Sigmoid colon (tissue), 7 donors: ENCODE measurements around the gene TLL2. TPM values are rescaled to one million over a fixed set of nuclear protein-coding genes. Genes with fewer than 3 reads are reported as not detected.

Source experiments
- DNase-seq: peaks from one replicate; pipeline ENCODE4 v3.0.0-alpha.2; 2019
- H3K27ac ChIP-seq, 4 donors: fragments of 200-600 bp; sonication (generic); one replicate each; pipeline ENCODE4 v1.5.1; 2016 to 2019; ENCODE audit warnings: mild to moderate bottlenecking in 1 of 4
- H3K27me3 ChIP-seq, 3 donors: fragments of 200-600 bp; sonication (generic); one replicate each; pipeline ENCODE4 v1.5.1; 2019; ENCODE audit warnings: mild to moderate bottlenecking in 1 of 3
- H3K36me3 ChIP-seq, 4 donors: fragments of 200-600 bp; sonication (generic); one replicate each; pipeline ENCODE4 v1.5.1; 2016 to 2019
- H3K4me1 ChIP-seq, 4 donors: fragments of 200-600 bp; sonication (generic); one replicate each; pipeline ENCODE4 v1.5.1; 2017 to 2019
- H3K4me3 ChIP-seq, 4 donors: fragments of 200-600 bp; sonication (generic); one replicate each; pipeline ENCODE4 v1.5.1; 2017 to 2019; ENCODE audit warnings: mild to moderate bottlenecking in 2 of 4, moderate library complexity in 1 of 4
- H3K9me3 ChIP-seq, 4 donors: fragments of 200-600 bp in 3 of 4; sonication (generic) in 3 of 4; one replicate each; pipeline versions ENCODE4 v1.5.1 to v1.6.1; 2013 to 2019
- CTCF ChIP-seq, 4 experiments: fragments of 450-650 bp in 3 of 4; fragments of 200-600 bp in 1 of 4; IDR thresholded peaks; one replicate each; pipeline ENCODE4 v1.5.1; 2016 to 2019; ENCODE audit warnings: antibody characterized with exemption in 4 of 4, mild to moderate bottlenecking in 3 of 4, moderate library complexity in 2 of 4
- EP300 ChIP-seq, 4 donors: sonication (generic); formaldehyde crosslinking; IDR thresholded peaks; one replicate each; pipeline ENCODE4 v1.6.1; 2017; ENCODE audit warnings: antibody characterized with exemption in 4 of 4
- POLR2A ChIP-seq, 2 donors: fragments of 450-650 bp; IDR thresholded peaks; one replicate each; pipeline ENCODE4 v1.6.1; 2016; ENCODE audit warnings: antibody characterized with exemption in 2 of 2, mild to moderate bottlenecking in 2 of 2, moderate library complexity in 2 of 2
- POLR2AphosphoS5 ChIP-seq, 4 donors: sonication (generic); formaldehyde crosslinking; IDR thresholded peaks; one replicate each; pipeline ENCODE4 v1.6.1; 2017; ENCODE audit warnings: antibody characterized with exemption in 4 of 4
- WGBS, 2 donors: extraction: QIAGEN DNeasy Blood & Tissue Kit; methylation state at CpG; one replicate each; pipeline ENCODE4 v1.1.7; 2013; 5-methylcytosine and 5-hydroxymethylcytosine counted together
- intact Hi-C: fragments of 100-400 bp; cut with DNase I; formaldehyde crosslinking; loops from one replicate; pipeline ENCODE4 v1.15.1; 2023
- polyA plus RNA-seq, 3 donors: library from polyadenylated mRNA; stranded (reverse); fragments of 200-250 nt; gene quantifications; one replicate each; pipeline ENCODE4 v1.2.3, GENCODE V29; 2013
- total RNA-seq, 4 donors: library from RNA; depleted of rRNA; stranded (reverse); fragments of >200 nt; gene quantifications; one replicate each; pipeline ENCODE4 v1.1.0, GENCODE V29; 2016
- donor health status: healthy with polysubstance abuse.
- donor health status: Bipolar disorder and iron deficiency.
- donor health status: healthy.

The TLL2 gene
- total and polyA plus RNA-seq, 7 donors: 0.14 to 2.2 (median 0.36) TPM; not detected in 2

GRCh38 chr10:96325719-96326373 is 187.9 kb downstream of the TLL2 start:
- Histone ChIP-seq H3K4me1 (no peaks in the 10 kb centered on the region), H3K27me3 (peaks cover 0 to 4% (median 0%) of the 10 kb centered on the region in 3 donors), H3K36me3 (no peaks in the 10 kb centered on the region), H3K9me3 (no peaks in the 10 kb centered on the region), H3K27ac (no peak overlapping the region), H3K4me3 (no peak overlapping the region)
- intact Hi-C loops: no loop called here
- TF ChIP-seq POLR2AphosphoS5 (IDR thresholded peaks at IDR 0.05) (no peak), POLR2A (IDR thresholded peaks at IDR 0.05) (no peak), CTCF (IDR thresholded peaks at IDR 0.05) (no peak), EP300 (IDR thresholded peaks at IDR 0.05) (no peak)
- no peak for DNase-seq
- 79 to 81% methylated on average over 4 of the region's 4 CpGs for WGBS, 2 donors

GRCh38 chr10:96324447-96324846 is 189.3 kb downstream of the TLL2 start:
- 75 to 93% methylated on average over 2 of the region's 2 CpGs for WGBS, 2 donors
- DNase-seq: no peak

DNA sequence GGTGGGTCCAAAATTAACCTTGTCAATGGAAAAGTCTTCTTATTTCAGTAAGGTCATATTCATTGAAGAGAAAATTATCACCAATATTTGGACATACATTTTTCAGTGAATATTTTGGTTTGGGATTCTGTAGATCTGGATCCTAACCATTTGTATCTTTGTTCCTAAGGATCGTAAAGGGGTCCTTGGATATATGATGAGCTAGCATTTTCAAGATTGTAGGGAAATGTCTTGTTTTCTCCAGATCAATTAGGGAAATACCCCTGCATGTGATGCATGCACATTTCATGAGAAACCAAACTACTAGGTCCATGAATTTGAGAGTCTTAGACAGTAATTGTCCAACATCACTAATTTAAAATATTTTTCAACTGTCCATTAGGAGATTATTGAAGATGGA is 191.5 kb downstream of the TLL2 start:
- DNase-seq: no peak
- TF ChIP-seq CTCF (IDR thresholded peaks at IDR 0.05): no peak
- TF ChIP-seq POLR2A (IDR thresholded peaks at IDR 0.05): no peak
- no peak for TF ChIP-seq EP300 (IDR thresholded peaks at IDR 0.05)
- no peak for TF ChIP-seq POLR2AphosphoS5 (IDR thresholded peaks at IDR 0.05)
- H3K9me3 ChIP-seq: no peaks in the 10 kb centered on the region
- no peaks in the 10 kb centered on the region for H3K4me1 ChIP-seq
- no peaks in the 10 kb centered on the region for H3K36me3 ChIP-seq
- 92 to 93% methylated on average over 1 of the region's 1 CpG for WGBS, 2 donors
- intact Hi-C loops: no loop called here
- no peak overlapping the region for H3K4me3 ChIP-seq
- peaks cover 0 to 3% (median 0%) of the 10 kb centered on the region in 3 donors for H3K27me3 ChIP-seq
- no peak overlapping the region for H3K27ac ChIP-seq

More at GRCh38 chr10:96324447-96324846, 189.3 kb downstream of the TLL2 start:
- Histone ChIP-seq H3K27ac (no peak overlapping the region), H3K4me1 (no peaks in the 10 kb centered on the region), H3K27me3 (peaks cover 0 to 4% (median 0%) of the 10 kb centered on the region in 3 donors), H3K4me3 (no peak overlapping the region), H3K9me3 (no peaks in the 10 kb centered on the region), H3K36me3 (no peaks in the 10 kb centered on the region)
- no peak for TF ChIP-seq POLR2A (IDR thresholded peaks at IDR 0.05)
- no peak for TF ChIP-seq POLR2AphosphoS5 (IDR thresholded peaks at IDR 0.05)
- no peak for TF ChIP-seq CTCF (IDR thresholded peaks at IDR 0.05)
- TF ChIP-seq EP300 (IDR thresholded peaks at IDR 0.05): no peak
- intact Hi-C loops: no loop called here

GRCh38 chr10:96321822-96322221 is 191.9 kb downstream of the TLL2 start:
- intact Hi-C loops: no loop called here
- no peaks in the 10 kb centered on the region for H3K27me3 ChIP-seq
- WGBS, 2 donors: 75 to 86% methylated on average over 5 of the region's 5 CpGs
- DNase-seq: no peak
- H3K4me3 ChIP-seq: no peak overlapping the region
- H3K4me1 ChIP-seq: no peaks in the 10 kb centered on the region
- TF ChIP-seq POLR2AphosphoS5 (IDR thresholded peaks at IDR 0.05) (no peak), POLR2A (IDR thresholded peaks at IDR 0.05) (no peak), EP300 (IDR thresholded peaks at IDR 0.05) (no peak), CTCF (IDR thresholded peaks at IDR 0.05) (no peak)
- H3K36me3 ChIP-seq: no peaks in the 10 kb centered on the region
- H3K27ac ChIP-seq: no peak overlapping the region
- no peaks in the 10 kb centered on the region for H3K9me3 ChIP-seq
